GM06990 (cell line): ENCODE data around the gene THSD7B.
"Not testable (repeated sequence)": the region's sequence is repeated elsewhere in the genome, so short reads cannot be mapped to it uniquely, and the experiment has no call there.

Experiments used
- DNase-seq: peaks from one replicate; pipeline ENCODE4 v3.0.0-alpha.2; 2011; ENCODE audit not compliant: insufficient read length; ENCODE audit errors: extremely low read depth
- H3K27me3 ChIP-seq: replicated peaks from 2 replicates; pipeline ENCODE4 v1.6.0; 2011; ENCODE audit warnings: low read length; ENCODE audit not compliant: control insufficient read depth, insufficient read depth
- H3K36me3 ChIP-seq: 2 replicates; pipeline ENCODE4 v1.5.1; 2011; ENCODE audit warnings: low read length; ENCODE audit not compliant: control insufficient read depth, insufficient read depth
- H3K4me3 ChIP-seq: replicated peaks from 2 replicates; pipeline ENCODE4 v1.5.1; 2011; ENCODE audit warnings: low read depth, mild to moderate bottlenecking, control low read depth, low read length
- TF ChIP-seq, protein P1 (sequence below): IDR thresholded peaks from 2 replicates; pipeline ENCODE4 v1.5.1; 2011; ENCODE audit warnings: low read length, control low read depth, mild to moderate bottlenecking, inconsistent platforms; ENCODE audit not compliant: insufficient read depth, poor library complexity, severe bottlenecking

The THSD7B gene

DNA sequence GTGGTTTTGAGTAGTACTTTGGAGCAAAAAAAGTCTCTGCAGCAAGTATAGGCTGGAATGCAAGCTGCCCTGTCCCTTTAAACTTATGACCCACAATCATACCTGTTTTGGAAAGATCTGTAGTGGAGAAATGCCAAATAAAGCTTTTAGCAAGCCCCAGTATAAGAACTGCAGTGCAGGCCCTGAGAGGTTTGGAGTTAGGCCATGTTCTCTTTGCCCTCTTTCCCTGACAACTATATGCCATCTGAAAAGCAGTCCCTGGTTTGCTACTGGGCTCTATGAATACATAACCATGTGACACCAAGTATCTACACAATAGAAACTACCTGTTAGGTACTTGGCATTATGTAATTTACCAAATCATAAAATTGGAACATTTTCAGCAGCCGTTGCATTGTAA lies 931.6 kb downstream of the THSD7B start:
- no peak for DNase-seq
- TF ChIP-seq, protein P1, sequence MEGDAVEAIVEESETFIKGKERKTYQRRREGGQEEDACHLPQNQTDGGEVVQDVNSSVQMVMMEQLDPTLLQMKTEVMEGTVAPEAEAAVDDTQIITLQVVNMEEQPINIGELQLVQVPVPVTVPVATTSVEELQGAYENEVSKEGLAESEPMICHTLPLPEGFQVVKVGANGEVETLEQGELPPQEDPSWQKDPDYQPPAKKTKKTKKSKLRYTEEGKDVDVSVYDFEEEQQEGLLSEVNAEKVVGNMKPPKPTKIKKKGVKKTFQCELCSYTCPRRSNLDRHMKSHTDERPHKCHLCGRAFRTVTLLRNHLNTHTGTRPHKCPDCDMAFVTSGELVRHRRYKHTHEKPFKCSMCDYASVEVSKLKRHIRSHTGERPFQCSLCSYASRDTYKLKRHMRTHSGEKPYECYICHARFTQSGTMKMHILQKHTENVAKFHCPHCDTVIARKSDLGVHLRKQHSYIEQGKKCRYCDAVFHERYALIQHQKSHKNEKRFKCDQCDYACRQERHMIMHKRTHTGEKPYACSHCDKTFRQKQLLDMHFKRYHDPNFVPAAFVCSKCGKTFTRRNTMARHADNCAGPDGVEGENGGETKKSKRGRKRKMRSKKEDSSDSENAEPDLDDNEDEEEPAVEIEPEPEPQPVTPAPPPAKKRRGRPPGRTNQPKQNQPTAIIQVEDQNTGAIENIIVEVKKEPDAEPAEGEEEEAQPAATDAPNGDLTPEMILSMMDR: no peak
- H3K27me3 ChIP-seq: no peaks in the 10 kb centered on the region

DNA sequence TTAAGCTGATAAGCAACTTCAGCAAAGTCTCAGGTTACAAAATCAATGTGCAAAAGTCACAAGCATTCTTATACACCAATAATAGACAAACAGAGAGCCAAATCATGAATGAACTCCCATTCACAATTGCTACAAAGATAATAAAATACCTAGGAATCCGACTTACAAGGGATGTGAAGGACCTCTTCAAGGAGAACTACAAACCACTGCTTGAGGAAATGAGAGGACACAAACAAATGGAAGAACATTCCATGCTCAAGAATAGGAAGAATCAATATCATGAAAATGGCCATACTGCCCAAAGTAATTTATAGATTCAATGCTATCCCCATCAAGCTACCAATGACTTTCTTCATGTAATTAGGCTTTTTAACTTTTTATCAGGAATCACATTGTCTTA lies 934.9 kb downstream of the THSD7B start:
- not testable (repeated sequence) for H3K27me3 ChIP-seq, DNase-seq, H3K4me3 ChIP-seq, H3K36me3 ChIP-seq

More for the DNA sequence above, 931.6 kb downstream of the THSD7B start:
- no peak overlapping the region for H3K4me3 ChIP-seq
- H3K36me3 ChIP-seq: no peaks in the 10 kb centered on the region

DNA sequence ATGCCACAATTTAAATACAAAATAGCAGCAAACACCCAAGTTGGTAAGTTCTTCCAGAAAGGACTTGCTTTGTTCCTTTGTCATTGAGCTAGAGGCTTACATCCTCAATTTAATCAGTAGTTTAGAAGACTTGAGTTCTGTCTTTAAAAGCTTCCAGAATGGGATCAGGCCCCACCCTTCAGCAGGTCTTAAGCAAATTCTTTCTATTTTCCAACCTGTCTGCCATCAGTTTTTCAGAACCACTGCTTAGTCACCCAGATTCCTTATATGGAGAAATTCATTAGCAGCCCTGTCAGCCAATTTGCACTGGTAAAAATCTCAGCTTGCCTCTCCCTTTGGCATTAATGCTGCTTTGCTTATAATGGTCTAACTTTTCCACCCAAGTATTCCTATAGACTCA lies 935.3 kb downstream of the THSD7B start:
- DNase-seq: no peak
- TF ChIP-seq, protein P1: no peak
- H3K4me3 ChIP-seq: no peak overlapping the region

DNA sequence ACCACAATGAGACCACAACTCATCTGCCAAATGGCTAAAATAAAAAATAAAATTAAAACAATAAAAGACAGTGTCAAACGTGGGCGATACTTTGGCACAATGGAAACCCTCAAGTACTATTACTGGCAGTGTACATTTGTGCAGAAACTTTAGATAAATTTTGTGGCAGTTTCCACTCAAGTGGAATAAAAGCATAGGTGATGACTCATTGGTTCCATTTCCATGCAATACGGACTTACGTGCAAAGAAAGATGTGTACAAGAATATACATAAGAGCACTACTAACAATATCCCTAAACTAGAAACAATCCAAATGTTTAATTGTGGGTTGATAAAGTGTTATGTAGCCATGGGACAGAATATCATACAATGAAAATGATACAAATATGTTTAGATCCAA lies 940.0 kb downstream of the THSD7B start:
- Histone ChIP-seq H3K36me3 (no peaks in the 10 kb centered on the region), H3K4me3 (no peak overlapping the region), H3K27me3 (no peaks in the 10 kb centered on the region)
- no peak for DNase-seq
- TF ChIP-seq, protein P1: no peak

More for the DNA sequence above, 935.3 kb downstream of the THSD7B start:
- H3K36me3 ChIP-seq: no peaks in the 10 kb centered on the region
- no peaks in the 10 kb centered on the region for H3K27me3 ChIP-seq

DNA sequence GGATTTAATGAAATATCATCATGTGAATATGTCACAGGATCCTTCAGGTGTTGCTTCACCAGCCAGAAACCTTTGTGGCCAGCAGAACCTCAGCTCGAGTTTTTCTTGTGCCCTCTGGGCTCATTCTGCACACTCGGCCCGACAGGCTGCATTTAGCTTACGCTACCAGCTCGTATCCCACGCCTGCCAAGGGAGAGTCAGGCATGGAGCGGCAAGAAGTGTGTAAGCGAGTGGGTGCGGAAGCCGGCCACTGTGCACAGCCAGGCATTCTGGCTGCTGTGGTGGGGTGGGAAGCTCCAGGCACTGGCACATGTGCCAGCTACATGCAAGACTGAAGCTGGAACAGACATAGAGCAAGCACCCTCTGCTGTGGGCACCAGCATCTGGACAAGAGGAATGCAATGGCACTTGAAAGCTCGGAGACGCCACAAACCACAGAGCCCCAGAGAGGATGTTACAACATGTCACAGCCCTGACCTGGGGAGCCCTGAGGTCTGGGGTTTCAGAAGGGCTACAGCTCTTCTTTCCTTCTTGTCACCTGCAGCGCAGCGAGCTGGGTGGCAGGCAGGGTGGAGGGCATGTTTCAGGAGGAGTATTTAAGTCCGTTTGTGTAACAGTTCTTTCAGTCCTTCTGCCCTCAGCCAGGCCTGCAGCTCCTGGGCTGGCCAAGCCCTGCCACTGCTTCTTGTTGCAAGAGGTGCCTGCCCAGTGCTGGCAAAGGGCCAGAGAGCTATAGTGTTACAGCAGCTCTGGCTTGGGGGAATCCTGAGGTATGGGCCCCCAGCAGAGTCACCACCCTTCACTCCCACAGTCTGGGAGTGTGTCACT lies 941.7 kb downstream of the THSD7B start:
- Histone ChIP-seq H3K36me3 (no peaks in the 10 kb centered on the region), H3K4me3 (no peak overlapping the region), H3K27me3 (no peaks in the 10 kb centered on the region)
- TF ChIP-seq, protein P1: no peak
- no peak for DNase-seq

DNA sequence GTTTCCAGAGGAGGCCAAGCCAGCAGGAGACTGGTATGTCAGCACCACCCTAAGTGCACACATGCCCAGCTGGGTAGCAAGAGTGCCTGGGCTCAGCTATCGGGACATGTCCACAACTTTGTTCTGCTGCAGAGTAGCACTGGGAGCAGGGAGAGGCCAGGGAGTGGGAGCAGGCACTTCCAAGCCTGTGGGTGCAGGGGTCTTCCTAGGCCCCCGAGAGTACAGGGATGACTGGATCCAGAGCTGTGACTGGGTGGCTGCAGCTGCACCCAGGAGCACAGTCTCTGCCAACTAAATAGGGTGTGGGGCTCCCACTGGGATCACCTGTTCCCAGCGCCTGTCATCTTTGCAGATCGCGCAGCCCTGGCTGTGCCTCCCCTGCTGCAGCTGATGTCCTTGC lies 943.0 kb downstream of the THSD7B start:
- no peaks in the 10 kb centered on the region for H3K27me3 ChIP-seq
- TF ChIP-seq, protein P1: no peak
- no peak for DNase-seq
- H3K36me3 ChIP-seq: no peaks in the 10 kb centered on the region
- H3K4me3 ChIP-seq: no peak overlapping the region
